Amygdala (tissue), 56 donors: Measurements from ENCODE around the gene TSNAX.

ENCODE experiments used
- DNase-seq, 56 donors: peaks; one replicate each; lab custom pipeline; 2025; lab: John Stamatoyannopoulos, UW

Gene TSNAX

GRCh38 chr1:231517076-231517475, 11.4 kb upstream of the TSNAX start:
- DNase-seq, result no peak

- DNase-seq, result no peak
Measured at GRCh38 chr1:231518485-231519034, 9.9 kb upstream of the TSNAX start.

GRCh38 chr1:231519166-231519565, 9.3 kb upstream of the TSNAX start:
- no peak for DNase-seq

DNA sequence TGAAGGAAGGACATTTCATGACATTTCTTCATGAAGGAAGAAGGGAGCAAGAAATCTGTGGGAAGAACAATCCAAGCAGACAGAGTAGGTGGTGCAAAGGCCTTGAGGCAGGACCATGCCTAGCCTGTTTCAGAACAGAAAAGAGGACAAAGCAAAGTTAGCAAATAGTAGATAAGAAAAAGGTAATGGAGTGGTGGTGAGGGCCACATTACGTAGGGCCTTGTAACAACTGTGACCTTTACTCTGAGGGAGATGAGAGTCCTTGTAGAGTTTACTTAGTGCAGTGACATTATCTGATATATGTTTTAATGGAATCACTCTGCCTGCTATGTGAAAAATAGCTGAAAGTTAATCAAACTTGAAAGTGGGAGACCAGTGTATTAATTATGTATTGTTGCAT, 6.4 kb upstream of the TSNAX start:
- DNase-seq, result no peak

- no peak for DNase-seq
Measured at GRCh38 chr1:231522931-231523642, 5.4 kb upstream of the TSNAX start.

GRCh38 chr1:231523816-231524215, 4.7 kb upstream of the TSNAX start:
- no peak for DNase-seq

- DNase-seq, result no peak
Measured at GRCh38 chr1:231526536-231526935, 1.9 kb upstream of the TSNAX start.

- peak in 1 of 56 donors; percentile 29 for DNase-seq
Measured at GRCh38 chr1:231527586-231528171, 790 bp upstream of the TSNAX start.

GRCh38 chr1:231533240-231533639, 4.8 kb downstream of the TSNAX start:
- no peak for DNase-seq

- no peak for DNase-seq
Measured at GRCh38 chr1:231534703-231535159, 6.3 kb downstream of the TSNAX start.

- no peak for DNase-seq
Measured at GRCh38 chr1:231536099-231536498, 7.6 kb downstream of the TSNAX start.

DNA sequence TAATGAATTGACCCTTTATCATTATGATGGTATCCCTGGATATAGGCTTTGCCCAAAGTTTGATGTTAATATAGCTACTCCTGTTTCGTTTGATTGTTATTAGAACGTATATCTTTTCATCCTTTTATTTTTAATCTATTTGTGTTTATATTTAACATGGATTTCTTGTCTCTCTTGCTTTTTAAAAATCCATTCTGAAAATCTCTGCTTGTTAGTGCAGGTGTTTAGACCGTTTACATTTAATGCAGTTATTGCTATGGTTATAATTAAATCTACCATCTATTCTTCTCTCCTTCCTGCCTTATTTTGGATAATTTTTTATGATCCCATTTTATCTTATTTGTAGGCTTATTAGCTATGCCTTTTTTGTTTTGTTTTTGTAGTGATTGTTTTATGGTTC, 12.4 kb downstream of the TSNAX start:
- no peak for DNase-seq

- no peak for DNase-seq
Measured at GRCh38 chr1:231541842-231542241, 13.4 kb downstream of the TSNAX start.

GRCh38 chr1:231544943-231545592, 16.6 kb downstream of the TSNAX start:
- no peak for DNase-seq

GRCh38 chr1:231546693-231547092, 18.2 kb downstream of the TSNAX start:
- DNase-seq, result no peak

DNA sequence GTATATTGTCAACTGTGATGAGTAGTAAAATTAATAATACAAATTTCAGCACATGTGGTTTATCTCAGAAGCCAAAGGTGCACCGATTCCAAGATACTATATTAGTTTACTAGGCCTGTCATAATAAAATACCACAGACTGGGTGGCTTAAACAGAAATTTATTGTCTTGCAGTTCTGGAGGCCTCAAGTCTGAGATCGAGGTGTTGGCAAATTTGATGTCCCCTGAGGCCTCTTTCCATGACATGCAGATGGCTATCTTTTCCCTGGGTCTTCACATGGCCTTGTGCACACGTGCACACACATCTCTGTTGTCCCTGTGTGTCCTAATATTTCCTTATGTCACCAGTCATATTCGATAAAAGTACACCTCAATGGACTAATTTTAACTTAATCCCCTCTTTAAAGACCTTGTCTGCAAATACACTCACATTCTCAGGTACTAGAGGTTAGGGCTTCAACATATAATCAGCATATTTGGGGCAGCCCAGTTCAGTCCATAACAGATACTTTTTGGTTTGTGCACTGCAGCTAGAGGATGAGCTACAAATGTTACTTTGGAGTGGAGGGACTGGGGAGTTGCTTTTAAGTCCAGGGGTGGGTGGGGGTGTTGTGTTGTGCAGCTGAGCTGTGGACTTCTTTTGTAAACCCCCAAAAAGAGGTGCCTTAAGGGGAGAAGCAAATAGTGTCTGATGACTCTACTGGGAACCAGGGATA, 21.4 kb downstream of the TSNAX start:
- no peak for DNase-seq

GRCh38 chr1:231550448-231550781, 21.9 kb downstream of the TSNAX start:
- no peak for DNase-seq

GRCh38 chr1:231553320-231553719, 24.9 kb downstream of the TSNAX start:
- no peak for DNase-seq

DNA sequence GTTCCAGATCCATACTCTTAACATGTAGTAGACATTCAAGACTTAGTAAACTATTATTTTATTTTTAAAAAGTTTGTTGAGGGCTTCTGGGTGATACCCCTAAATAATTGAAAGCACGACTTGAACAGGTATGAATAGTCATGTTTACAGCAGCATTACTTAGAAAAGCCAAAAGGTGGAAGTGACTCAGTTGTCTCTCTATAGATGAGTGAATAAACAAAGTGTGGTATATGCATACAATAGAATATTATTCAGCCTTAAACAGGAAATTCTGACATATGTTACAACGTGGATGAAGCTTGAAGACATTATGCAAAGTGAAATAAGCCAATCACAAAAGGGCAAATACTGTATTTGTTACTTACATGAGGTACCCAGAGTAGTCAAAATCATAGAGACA, 26.5 kb downstream of the TSNAX start:
- no peak for DNase-seq

DNA sequence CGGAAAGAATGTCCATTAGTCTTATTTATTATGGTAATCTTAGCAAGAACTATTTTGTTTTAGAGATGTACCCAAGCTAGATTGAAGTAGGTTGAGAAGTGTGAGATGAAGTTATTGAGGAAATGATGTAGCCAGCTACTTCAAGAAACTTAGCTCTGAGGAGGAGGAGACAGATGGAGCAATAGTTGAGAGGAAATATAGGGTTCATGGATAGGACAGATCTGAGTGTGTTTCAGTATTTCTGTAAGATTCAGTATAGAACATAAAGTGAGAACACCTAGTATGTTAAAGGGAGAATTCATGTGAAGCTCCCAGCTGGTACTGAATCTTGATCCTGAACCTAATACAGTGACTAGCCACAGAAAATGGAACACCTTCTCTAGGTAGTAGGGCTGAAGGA, 28.9 kb downstream of the TSNAX start:
- no peak for DNase-seq
